HepG2 (cell line): ENCODE measurements around the gene FGF23. TPM values are rescaled to one million over a fixed set of nuclear protein-coding genes. Genes with fewer than 3 reads are reported as not detected.

Experiments used
- GABPB1 ChIP-seq: IDR thresholded peaks from 2 replicates; pipeline ENCODE4 v1.6.1; 2016; ENCODE audit warnings: mild to moderate bottlenecking, missing genetic modification reagents, moderate library complexity, missing compliant biosample characterization
- HOXA3 ChIP-seq: sonication (generic); formaldehyde crosslinking; IDR thresholded peaks from 2 replicates; pipeline ENCODE4 v1.5.0; 2020; ENCODE audit warnings: missing genetic modification reagents
- KAT8 ChIP-seq: IDR thresholded peaks from 2 replicates; pipeline ENCODE4 v1.6.1; 2016; ENCODE audit warnings: missing genetic modification reagents, missing compliant biosample characterization
- KMT2A ChIP-seq: sonication (generic); formaldehyde crosslinking; IDR thresholded peaks from 2 replicates; pipeline ENCODE4 v1.4.0; 2020; ENCODE audit warnings: missing genetic modification reagents
- MED8 ChIP-seq: sonication (generic); formaldehyde crosslinking; IDR thresholded peaks from 2 replicates; pipeline ENCODE4 v1.8.1; 2023; ENCODE audit warnings: mild to moderate bottlenecking, missing genetic modification reagents; ENCODE audit not compliant: insufficient replicate concordance
- POLR2AphosphoS5 ChIP-seq: IDR thresholded peaks from 2 replicates; pipeline ENCODE4 v1.6.1; 2012; ENCODE audit warnings: low read depth, low read length
- RFXAP ChIP-seq: sonication (generic); formaldehyde crosslinking; IDR thresholded peaks from 2 replicates; pipeline ENCODE4 v1.4.0; 2020; ENCODE audit warnings: missing genetic modification reagents, borderline replicate concordance
- SIN3A ChIP-seq: IDR thresholded peaks from 2 replicates; pipeline ENCODE4 v1.6.1; 2011; ENCODE audit warnings: low read depth, mild to moderate bottlenecking, control low read depth, low read length, borderline replicate concordance
- SP140L ChIP-seq: sonication (generic); formaldehyde crosslinking; IDR thresholded peaks from 2 replicates; pipeline ENCODE4 v1.4.0; 2020; ENCODE audit warnings: missing genetic modification reagents, borderline replicate concordance
- SRSF1 ChIP-seq: fragments of 200-400 bp; formaldehyde crosslinking; optimal IDR thresholded peaks from 2 replicates; pipeline ENCODE3; 2017; ENCODE audit warnings: mild to moderate bottlenecking, low read depth, low read length, moderate library complexity
- THAP11 ChIP-seq: IDR thresholded peaks from 2 replicates; pipeline ENCODE4 v1.6.1; 2016; ENCODE audit warnings: missing biosample characterization, missing genetic modification reagents
- TOPORS ChIP-seq: sonication (generic); formaldehyde crosslinking; IDR thresholded peaks from 2 replicates; pipeline ENCODE4 v1.8.0; 2023; ENCODE audit warnings: mild to moderate bottlenecking, missing genetic modification reagents
- WIZ ChIP-seq: sonication (generic); formaldehyde crosslinking; IDR thresholded peaks from 2 replicates; pipeline ENCODE4 v1.5.1; 2020; ENCODE audit warnings: mild to moderate bottlenecking, missing genetic modification reagents
- ZBTB7A ChIP-seq: sonication (generic); formaldehyde crosslinking; IDR thresholded peaks from 2 replicates; pipeline ENCODE4 v1.8.0; 2022; ENCODE audit warnings: mild to moderate bottlenecking, missing genetic modification reagents
- ZNF143 ChIP-seq: sonication (generic); formaldehyde crosslinking; IDR thresholded peaks from 2 replicates; pipeline ENCODE4 v1.4.0; 2020; ENCODE audit warnings: missing genetic modification reagents
- ZNF264 ChIP-seq: sonication (generic); formaldehyde crosslinking; IDR thresholded peaks from 2 replicates; pipeline ENCODE4 v1.4.0; 2020; ENCODE audit warnings: missing genetic modification reagents
- ZSCAN25 ChIP-seq: sonication (generic); formaldehyde crosslinking; IDR thresholded peaks from 2 replicates; pipeline ENCODE4 v1.8.0; 2022; ENCODE audit warnings: mild to moderate bottlenecking, missing genetic modification reagents
- polyA plus RNA-seq, 8 experiments: library from polyadenylated mRNA; depleted of rRNA in 3 of 8; stranded (reverse) in 7 of 8; unstranded in 1 of 8; fragments of >200 nt; fragmentation: Illumina TruSeq in 4 of 8; extraction: Trizol in 4 of 8; gene quantifications; 2 replicates each; pipeline versions ENCODE4 v1.2.1 to v1.2.3, GENCODE V29; 2011 to 2016; ENCODE audit warnings: low read depth in 4 of 8, missing spikeins in 1 of 8, mixed read lengths in 1 of 8; ENCODE audit not compliant: insufficient read depth in 1 of 8
- total RNA-seq, 5 experiments: library from RNA; depleted of rRNA; stranded (reverse); fragments of >200 nt; fragmentation: Illumina TruSeq; extraction: Trizol; gene quantifications; 2 replicates each; pipeline ENCODE4 v1.2.3, GENCODE V29; 2016; ENCODE audit warnings: low read depth in 1 of 5
- TF ChIP-seq, protein P1 (sequence below): sonication (generic); formaldehyde crosslinking; IDR thresholded peaks from 2 replicates; pipeline ENCODE4 v1.4.0; 2020; ENCODE audit warnings: missing genetic modification reagents
- TF ChIP-seq, protein P2 (sequence below): IDR thresholded peaks from 2 replicates; pipeline ENCODE4 v1.6.1; 2016; ENCODE audit warnings: mild to moderate bottlenecking, missing biosample characterization, missing genetic modification reagents
- TF ChIP-seq, protein P3 (sequence below): sonication (generic); formaldehyde crosslinking; IDR thresholded peaks from 2 replicates; pipeline ENCODE4 v1.5.1; 2020; ENCODE audit warnings: missing genetic modification reagents, mild to moderate bottlenecking, borderline replicate concordance
- TF ChIP-seq, protein P4 (sequence below): sonication (generic); formaldehyde crosslinking; IDR thresholded peaks from 2 replicates; pipeline ENCODE4 v1.4.0; 2020; ENCODE audit warnings: missing genetic modification reagents
- TF ChIP-seq, protein P5 (sequence below): sonication (generic); formaldehyde crosslinking; IDR thresholded peaks from 2 replicates; pipeline ENCODE4 v1.4.0; 2020; ENCODE audit warnings: missing genetic modification reagents

Gene FGF23
- total and polyA plus RNA-seq, 2 of the 13 experiments (the other 11 are each of a cell fraction or from before 2014, with no cell fraction given) = not detected

DNA sequence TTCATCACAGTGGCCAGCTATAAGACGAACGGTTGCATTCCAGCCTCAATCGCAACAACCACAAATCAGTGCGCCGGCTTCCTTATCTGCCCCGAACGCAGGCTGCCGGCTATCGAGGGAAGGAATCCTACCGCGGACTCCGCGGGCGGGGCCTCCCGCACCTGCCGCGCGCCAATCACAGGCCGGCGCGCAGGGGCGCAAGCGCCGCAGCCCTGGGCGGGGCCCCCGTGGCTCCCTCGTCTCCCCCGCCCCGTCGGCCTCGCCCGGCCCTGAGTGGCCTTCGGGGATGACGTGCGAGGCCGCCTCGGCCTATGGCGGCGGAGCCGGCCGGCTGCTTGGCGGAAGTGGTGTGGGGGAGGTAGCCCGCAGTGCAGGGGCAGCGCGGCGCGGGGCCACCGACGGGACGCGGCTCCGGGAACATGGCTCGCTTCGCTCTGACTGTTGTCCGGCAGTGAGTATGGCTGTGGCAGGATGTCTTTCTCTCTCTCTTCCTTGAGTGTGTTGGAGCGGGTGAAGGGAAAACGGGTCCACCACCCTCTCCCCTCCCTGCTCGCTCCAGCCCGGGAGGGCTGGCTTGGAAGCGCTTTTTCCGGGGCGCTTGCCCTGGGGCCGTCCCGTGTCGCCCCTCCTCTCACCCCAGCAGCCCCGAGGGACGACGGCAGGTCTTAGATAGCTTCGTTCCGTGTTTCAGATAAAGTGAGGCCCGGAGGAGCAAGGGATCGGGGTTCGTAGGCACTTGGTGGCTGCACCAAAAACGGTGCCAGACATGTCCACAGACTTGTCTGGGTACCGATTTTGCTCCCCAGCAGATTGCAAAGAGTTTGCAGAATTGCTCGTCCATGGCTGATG is 58.4 kb downstream of the FGF23 start, which contains the start of gene TIGAR (continued):
- TF ChIP-seq, protein P1, sequence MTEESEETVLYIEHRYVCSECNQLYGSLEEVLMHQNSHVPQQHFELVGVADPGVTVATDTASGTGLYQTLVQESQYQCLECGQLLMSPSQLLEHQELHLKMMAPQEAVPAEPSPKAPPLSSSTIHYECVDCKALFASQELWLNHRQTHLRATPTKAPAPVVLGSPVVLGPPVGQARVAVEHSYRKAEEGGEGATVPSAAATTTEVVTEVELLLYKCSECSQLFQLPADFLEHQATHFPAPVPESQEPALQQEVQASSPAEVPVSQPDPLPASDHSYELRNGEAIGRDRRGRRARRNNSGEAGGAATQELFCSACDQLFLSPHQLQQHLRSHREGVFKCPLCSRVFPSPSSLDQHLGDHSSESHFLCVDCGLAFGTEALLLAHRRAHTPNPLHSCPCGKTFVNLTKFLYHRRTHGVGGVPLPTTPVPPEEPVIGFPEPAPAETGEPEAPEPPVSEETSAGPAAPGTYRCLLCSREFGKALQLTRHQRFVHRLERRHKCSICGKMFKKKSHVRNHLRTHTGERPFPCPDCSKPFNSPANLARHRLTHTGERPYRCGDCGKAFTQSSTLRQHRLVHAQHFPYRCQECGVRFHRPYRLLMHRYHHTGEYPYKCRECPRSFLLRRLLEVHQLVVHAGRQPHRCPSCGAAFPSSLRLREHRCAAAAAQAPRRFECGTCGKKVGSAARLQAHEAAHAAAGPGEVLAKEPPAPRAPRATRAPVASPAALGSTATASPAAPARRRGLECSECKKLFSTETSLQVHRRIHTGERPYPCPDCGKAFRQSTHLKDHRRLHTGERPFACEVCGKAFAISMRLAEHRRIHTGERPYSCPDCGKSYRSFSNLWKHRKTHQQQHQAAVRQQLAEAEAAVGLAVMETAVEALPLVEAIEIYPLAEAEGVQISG (CRISPR knock-in tag) = peak; percentile 66; the same call in 1 of the 2 replicates
- TF ChIP-seq ZNF143 (CRISPR knock-in tag) (0 out of 2 replicates have a peak, but pooled peaks have one; percentile 38), THAP11 (CRISPR knock-in tag) (peak; percentile 78), POLR2AphosphoS5 (peak; percentile 63), MED8 (CRISPR knock-in tag) (peak; percentile 28), HOXA3 (CRISPR knock-in tag) (peak; percentile 83), RFXAP (CRISPR knock-in tag) (peak; percentile 98), SIN3A (peak; percentile 99), KMT2A (CRISPR knock-in tag) (peak; percentile 95), WIZ (CRISPR knock-in tag) (no peak), TOPORS (CRISPR knock-in tag) (peak; percentile 66; the same call in 1 of the 2 replicates), SP140L (no peak), KAT8 (CRISPR knock-in tag) (peak; percentile 60), ZSCAN25 (CRISPR knock-in tag) (peak; percentile 94), SRSF1 (peak; percentile 62), ZNF264 (peak; percentile 43; the same call in 1 of the 2 replicates), ZBTB7A (no peak), GABPB1 (CRISPR knock-in tag) (peak; percentile 95)
- TF ChIP-seq, protein P2, sequence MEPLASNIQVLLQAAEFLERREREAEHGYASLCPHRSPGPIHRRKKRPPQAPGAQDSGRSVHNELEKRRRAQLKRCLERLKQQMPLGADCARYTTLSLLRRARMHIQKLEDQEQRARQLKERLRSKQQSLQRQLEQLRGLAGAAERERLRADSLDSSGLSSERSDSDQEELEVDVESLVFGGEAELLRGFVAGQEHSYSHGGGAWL = 0 out of 2 replicates have a peak, but pooled peaks have one; percentile 33
- TF ChIP-seq, protein P3, sequence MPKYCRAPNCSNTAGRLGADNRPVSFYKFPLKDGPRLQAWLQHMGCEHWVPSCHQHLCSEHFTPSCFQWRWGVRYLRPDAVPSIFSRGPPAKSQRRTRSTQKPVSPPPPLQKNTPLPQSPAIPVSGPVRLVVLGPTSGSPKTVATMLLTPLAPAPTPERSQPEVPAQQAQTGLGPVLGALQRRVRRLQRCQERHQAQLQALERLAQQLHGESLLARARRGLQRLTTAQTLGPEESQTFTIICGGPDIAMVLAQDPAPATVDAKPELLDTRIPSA (CRISPR knock-in tag) = no peak
- TF ChIP-seq, protein P4, sequence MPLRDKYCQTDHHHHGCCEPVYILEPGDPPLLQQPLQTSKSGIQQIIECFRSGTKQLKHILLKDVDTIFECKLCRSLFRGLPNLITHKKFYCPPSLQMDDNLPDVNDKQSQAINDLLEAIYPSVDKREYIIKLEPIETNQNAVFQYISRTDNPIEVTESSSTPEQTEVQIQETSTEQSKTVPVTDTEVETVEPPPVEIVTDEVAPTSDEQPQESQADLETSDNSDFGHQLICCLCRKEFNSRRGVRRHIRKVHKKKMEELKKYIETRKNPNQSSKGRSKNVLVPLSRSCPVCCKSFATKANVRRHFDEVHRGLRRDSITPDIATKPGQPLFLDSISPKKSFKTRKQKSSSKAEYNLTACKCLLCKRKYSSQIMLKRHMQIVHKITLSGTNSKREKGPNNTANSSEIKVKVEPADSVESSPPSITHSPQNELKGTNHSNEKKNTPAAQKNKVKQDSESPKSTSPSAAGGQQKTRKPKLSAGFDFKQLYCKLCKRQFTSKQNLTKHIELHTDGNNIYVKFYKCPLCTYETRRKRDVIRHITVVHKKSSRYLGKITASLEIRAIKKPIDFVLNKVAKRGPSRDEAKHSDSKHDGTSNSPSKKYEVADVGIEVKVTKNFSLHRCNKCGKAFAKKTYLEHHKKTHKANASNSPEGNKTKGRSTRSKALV (CRISPR knock-in tag) = peak; percentile 39; the same call in 1 of the 2 replicates
- TF ChIP-seq, protein P5, sequence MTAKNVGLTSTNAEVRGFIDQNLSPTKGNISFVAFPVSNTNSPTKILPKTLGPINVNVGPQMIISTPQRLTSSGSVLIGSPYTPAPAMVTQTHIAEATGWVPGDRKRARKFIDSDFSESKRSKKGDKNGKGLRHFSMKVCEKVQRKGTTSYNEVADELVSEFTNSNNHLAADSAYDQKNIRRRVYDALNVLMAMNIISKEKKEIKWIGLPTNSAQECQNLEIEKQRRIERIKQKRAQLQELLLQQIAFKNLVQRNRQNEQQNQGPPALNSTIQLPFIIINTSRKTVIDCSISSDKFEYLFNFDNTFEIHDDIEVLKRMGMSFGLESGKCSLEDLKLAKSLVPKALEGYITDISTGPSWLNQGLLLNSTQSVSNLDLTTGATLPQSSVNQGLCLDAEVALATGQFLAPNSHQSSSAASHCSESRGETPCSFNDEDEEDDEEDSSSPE = peak; percentile 44; the same call in 1 of the 2 replicates
